MM.1S (cell line): ENCODE measurements around the gene ME2.

Experiments used
- DNase-seq: peaks from one replicate; pipeline ENCODE4 v3.0.0-alpha.2; 2015
- H2AFZ ChIP-seq: fragments of 300-600 bp; sonication (generic); 2 replicates; pipeline ENCODE4 v1.6.0; 2016; ENCODE audit warnings: antibody characterized with exemption, low read length
- H3F3A ChIP-seq: fragments of 300-600 bp; sonication (generic); 2 replicates; pipeline ENCODE4 v1.6.1; 2016; ENCODE audit warnings: mild to moderate bottlenecking, antibody characterized with exemption, low read length, moderate library complexity, mixed read lengths; ENCODE audit not compliant: insufficient read depth
- H3K27ac ChIP-seq: fragments of 300-600 bp; sonication (generic); 2 replicates; pipeline ENCODE4 v1.5.1; 2016; ENCODE audit warnings: mild to moderate bottlenecking, low read length
- H3K27me3 ChIP-seq: fragments of 300-600 bp; sonication (generic); replicated peaks from 2 replicates; pipeline ENCODE4 v1.6.0; 2016; ENCODE audit warnings: low read length; ENCODE audit not compliant: insufficient read depth
- H3K36me3 ChIP-seq: fragments of 300-600 bp; sonication (generic); replicated peaks from 2 replicates; pipeline ENCODE4 v1.6.1; 2016; ENCODE audit warnings: mild to moderate bottlenecking, low read length, mixed read lengths; ENCODE audit not compliant: insufficient read depth
- H3K4me1 ChIP-seq: fragments of 300-600 bp; sonication (generic); 2 replicates; pipeline ENCODE4 v1.6.1; 2016; ENCODE audit warnings: low read length, mixed read lengths
- H3K4me2 ChIP-seq: fragments of 300-600 bp; sonication (generic); 2 replicates; pipeline ENCODE4 v1.6.0; 2016; ENCODE audit warnings: low read depth, low read length
- H3K4me3 ChIP-seq: fragments of 300-600 bp; sonication (generic); 2 replicates; pipeline ENCODE4 v1.5.1; 2016; ENCODE audit warnings: low read length, mixed read lengths
- H3K79me2 ChIP-seq: fragments of 300-600 bp; sonication (generic); 2 replicates; pipeline ENCODE4 v1.6.1; 2016; ENCODE audit warnings: mixed run types, low read length, mixed read lengths
- H3K9ac ChIP-seq: fragments of 300-600 bp; sonication (generic); 2 replicates; pipeline ENCODE4 v1.6.1; 2016; ENCODE audit warnings: low read length, mixed read lengths
- H3K9me2 ChIP-seq: fragments of 300-600 bp; sonication (generic); replicated peaks from 2 replicates; pipeline ENCODE4 v1.6.1; 2016; ENCODE audit warnings: mild to moderate bottlenecking, low read length, mixed read lengths; ENCODE audit not compliant: insufficient read depth
- H3K9me3 ChIP-seq: fragments of 300-600 bp; sonication (generic); replicated peaks from 2 replicates; pipeline ENCODE4 v1.6.1; 2016; ENCODE audit warnings: mild to moderate bottlenecking, low read length, mixed read lengths; ENCODE audit not compliant: insufficient read depth
- H4K20me1 ChIP-seq: fragments of 300-600 bp; sonication (generic); 2 replicates; pipeline ENCODE4 v1.6.1; 2016; ENCODE audit warnings: mild to moderate bottlenecking, low read length, moderate library complexity, mixed read lengths; ENCODE audit not compliant: insufficient read depth
- EZH2 ChIP-seq: fragments of 300-600 bp; sonication (generic); optimal IDR thresholded peaks from 2 replicates; pipeline ENCODE3; 2017; ENCODE audit warnings: low read depth, mild to moderate bottlenecking, antibody characterized with exemption, low read length, mixed read lengths
- EZH2phosphoT487 ChIP-seq: fragments of 300-600 bp; sonication (generic); IDR thresholded peaks from 2 replicates; pipeline ENCODE4 v1.6.1; 2018; ENCODE audit warnings: antibody characterized with exemption, low read length
- TF ChIP-seq, protein P1 (sequence below): fragments of 300-600 bp; sonication (generic); IDR thresholded peaks from 2 replicates; pipeline ENCODE4 v1.5.1; 2016; ENCODE audit warnings: antibody characterized with exemption, low read length, mixed read lengths

ME2 gene

DNA sequence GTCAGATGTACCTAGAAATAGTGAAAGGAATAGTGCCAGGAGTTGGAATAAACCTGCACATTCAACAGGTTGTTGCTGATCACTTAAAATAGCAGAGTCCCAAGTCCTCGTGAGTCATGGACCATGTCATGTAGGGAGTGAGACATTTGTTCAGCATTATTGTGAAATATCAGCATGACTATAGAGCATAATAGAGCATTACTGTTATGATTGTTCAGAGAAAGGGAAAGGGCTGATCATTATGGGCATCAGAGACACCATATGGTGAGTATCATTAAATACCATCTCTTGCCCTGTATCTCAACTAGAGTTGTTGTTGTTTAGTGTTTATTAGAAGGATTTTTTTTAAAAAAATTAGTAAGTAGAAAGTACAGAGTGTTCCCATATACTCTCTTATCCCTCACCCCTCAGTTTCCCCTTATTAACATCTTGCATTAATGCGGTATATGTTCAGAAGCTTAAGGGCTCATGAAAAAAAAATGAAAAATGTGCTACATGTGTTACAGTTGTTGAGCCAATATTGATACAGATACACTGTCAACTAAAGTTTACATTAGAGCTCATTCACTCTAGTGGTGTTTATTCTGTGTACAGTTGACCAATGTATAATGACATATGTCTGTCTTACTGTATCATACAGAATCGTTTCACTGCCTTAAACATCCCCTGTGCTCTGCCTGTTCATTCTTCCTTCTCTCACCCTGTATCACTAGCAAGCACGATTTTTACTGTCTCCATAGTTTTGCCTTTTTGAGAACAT lies 94.6 kb downstream of the ME2 start:
- DNase-seq: no peak
- Histone ChIP-seq H4K20me1 (no peaks in the 10 kb centered on the region), H2AFZ (no peak overlapping the region), H3K9me2 (no peaks in the 10 kb centered on the region), H3K27ac (no peak overlapping the region), H3F3A (no peaks in the 10 kb centered on the region), H3K36me3 (no peaks in the 10 kb centered on the region; the same call in none of the 2 replicates), H3K9me3 (no peaks in the 10 kb centered on the region), H3K79me2 (peaks cover 9% of the 10 kb centered on the region), H3K9ac (no peak overlapping the region), H3K4me1 (0 out of 2 replicates have a peak, but pooled peaks cover 3% of the 10 kb centered on the region), H3K4me3 (no peak overlapping the region), H3K4me2 (no peak overlapping the region), H3K27me3 (no peaks in the 10 kb centered on the region)
- TF ChIP-seq, protein P1, sequence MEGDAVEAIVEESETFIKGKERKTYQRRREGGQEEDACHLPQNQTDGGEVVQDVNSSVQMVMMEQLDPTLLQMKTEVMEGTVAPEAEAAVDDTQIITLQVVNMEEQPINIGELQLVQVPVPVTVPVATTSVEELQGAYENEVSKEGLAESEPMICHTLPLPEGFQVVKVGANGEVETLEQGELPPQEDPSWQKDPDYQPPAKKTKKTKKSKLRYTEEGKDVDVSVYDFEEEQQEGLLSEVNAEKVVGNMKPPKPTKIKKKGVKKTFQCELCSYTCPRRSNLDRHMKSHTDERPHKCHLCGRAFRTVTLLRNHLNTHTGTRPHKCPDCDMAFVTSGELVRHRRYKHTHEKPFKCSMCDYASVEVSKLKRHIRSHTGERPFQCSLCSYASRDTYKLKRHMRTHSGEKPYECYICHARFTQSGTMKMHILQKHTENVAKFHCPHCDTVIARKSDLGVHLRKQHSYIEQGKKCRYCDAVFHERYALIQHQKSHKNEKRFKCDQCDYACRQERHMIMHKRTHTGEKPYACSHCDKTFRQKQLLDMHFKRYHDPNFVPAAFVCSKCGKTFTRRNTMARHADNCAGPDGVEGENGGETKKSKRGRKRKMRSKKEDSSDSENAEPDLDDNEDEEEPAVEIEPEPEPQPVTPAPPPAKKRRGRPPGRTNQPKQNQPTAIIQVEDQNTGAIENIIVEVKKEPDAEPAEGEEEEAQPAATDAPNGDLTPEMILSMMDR: no peak
- TF ChIP-seq EZH2phosphoT487 (no peak), EZH2 (no peak)

- Histone ChIP-seq H2AFZ (no peak overlapping the region), H3K9me3 (no peaks in the 10 kb centered on the region), H3K4me1 (no peaks in the 10 kb centered on the region), H3K9me2 (no peaks in the 10 kb centered on the region), H3K27ac (no peak overlapping the region), H3K27me3 (no peaks in the 10 kb centered on the region), H3K4me2 (no peak overlapping the region), H3K4me3 (no peak overlapping the region), H4K20me1 (no peaks in the 10 kb centered on the region), H3K36me3 (no peaks in the 10 kb centered on the region; the same call in none of the 2 replicates), H3F3A (no peaks in the 10 kb centered on the region), H3K79me2 (no peaks in the 10 kb centered on the region), H3K9ac (no peak overlapping the region)
- DNase-seq: no peak
- TF ChIP-seq EZH2: no peak
- TF ChIP-seq, protein P1: no peak
These were observed 98.3 kb downstream of the ME2 start for GRCh38 chr18:50977037-50977760.

GRCh38 chr18:50981381-50981780 lies 102.5 kb downstream of the ME2 start:
- H3K4me2 ChIP-seq: no peak overlapping the region
- H3K36me3 ChIP-seq: no peaks in the 10 kb centered on the region; the same call in none of the 2 replicates
- no peaks in the 10 kb centered on the region for H4K20me1 ChIP-seq
- no peaks in the 10 kb centered on the region for H3F3A ChIP-seq
- H2AFZ ChIP-seq: no peak overlapping the region
- H3K79me2 ChIP-seq: no peaks in the 10 kb centered on the region
- H3K9ac ChIP-seq: no peak overlapping the region
- H3K9me2 ChIP-seq: no peaks in the 10 kb centered on the region
- H3K27me3 ChIP-seq: no peaks in the 10 kb centered on the region
- DNase-seq: no peak
- TF ChIP-seq EZH2 (no peak), EZH2phosphoT487 (no peak)
- TF ChIP-seq, protein P1: no peak
- H3K9me3 ChIP-seq: no peaks in the 10 kb centered on the region
- no peak overlapping the region for H3K4me3 ChIP-seq
- H3K27ac ChIP-seq: no peak overlapping the region
- H3K4me1 ChIP-seq: no peaks in the 10 kb centered on the region
